Uterus (tissue), 2 donors: ENCODE data around the gene CCDC137.

Source experiments
- CTCF ChIP-seq, 4 experiments: fragments of 200-600 bp in 2 of 4; fragments of 450-650 bp in 2 of 4; sonication (generic) in 2 of 4; IDR thresholded peaks; one replicate each; pipeline ENCODE4 v1.5.1; 2016 to 2019; ENCODE audit warnings: antibody characterized with exemption in 4 of 4, mild to moderate bottlenecking in 2 of 4, moderate library complexity in 1 of 4
- POLR2A ChIP-seq, 2 donors: fragments of 450-650 bp; IDR thresholded peaks; one replicate each; pipeline ENCODE4 v1.6.1; 2016; ENCODE audit warnings: antibody characterized with exemption in 2 of 2, mild to moderate bottlenecking in 1 of 2, moderate library complexity in 1 of 2

- TF ChIP-seq CTCF (IDR thresholded peaks at IDR 0.05), result no peak
- no peak for TF ChIP-seq POLR2A (IDR thresholded peaks at IDR 0.05)
Observed at GRCh38 chr17:81706757-81707624, 40.5 kb downstream of the CCDC137 start.
